Colonic mucosa (tissue), 4 donors: Measurements from ENCODE around the gene PIGN. TPM values are rescaled to one million over a fixed set of nuclear protein-coding genes. Genes with fewer than 3 reads are reported as not detected.

Experiments
- DNase-seq: peaks from one replicate; pipeline ENCODE4 v3.0.0-alpha.2; 2020
- H3K27ac ChIP-seq: fragments of 200-600 bp; one replicate; pipeline ENCODE4 v1.8.0; 2021
- H3K27me3 ChIP-seq: fragments of 200-600 bp; one replicate; pipeline ENCODE4 v1.8.0; 2021
- H3K36me3 ChIP-seq: fragments of 200-600 bp; one replicate; pipeline ENCODE4 v1.8.0; 2021
- H3K4me1 ChIP-seq: fragments of 200-600 bp; one replicate; pipeline ENCODE4 v1.8.0; 2021; ENCODE audit warnings: mild to moderate bottlenecking
- H3K4me3 ChIP-seq: fragments of 200-600 bp; one replicate; pipeline ENCODE4 v1.8.0; 2021
- H3K9ac ChIP-seq, 2 donors: one replicate each; pipeline ENCODE4 v1.7.0; 2013; ENCODE audit warnings: control low read depth in 2 of 2, low read depth in 2 of 2, low read length in 2 of 2
- H3K9me3 ChIP-seq: fragments of 200-600 bp; one replicate; pipeline ENCODE4 v1.8.0; 2021
- intact Hi-C: fragments of 100-400 bp; cut with DNase I; formaldehyde crosslinking; loops from one replicate; pipeline ENCODE4 v1.14.1; 2022
- total RNA-seq, 2 donors: library from RNA; stranded (reverse); fragmentation: NEBNext Ultra II Directional in 1 of 2; extraction: Animal tissue kit (Norgen Biotek cat#: 25700) in 1 of 2; gene quantifications; one replicate each; pipeline ENCODE4 v1.2.1, GENCODE V29; 2021
- TF ChIP-seq, protein P1 (sequence below): fragments of 200-600 bp; IDR thresholded peaks from one replicate; pipeline ENCODE4 v1.8.0; 2022; ENCODE audit warnings: antibody characterized with exemption, mild to moderate bottlenecking
- donor health status: healthy.
- donor health status: DM: no; HTN: no; CAD: no.
- donor health status: DM: no; HTN: no; CAD: no.

PIGN gene
- total RNA-seq, 2 donors from 2014 or later: 30.1 to 37.9 TPM

DNA sequence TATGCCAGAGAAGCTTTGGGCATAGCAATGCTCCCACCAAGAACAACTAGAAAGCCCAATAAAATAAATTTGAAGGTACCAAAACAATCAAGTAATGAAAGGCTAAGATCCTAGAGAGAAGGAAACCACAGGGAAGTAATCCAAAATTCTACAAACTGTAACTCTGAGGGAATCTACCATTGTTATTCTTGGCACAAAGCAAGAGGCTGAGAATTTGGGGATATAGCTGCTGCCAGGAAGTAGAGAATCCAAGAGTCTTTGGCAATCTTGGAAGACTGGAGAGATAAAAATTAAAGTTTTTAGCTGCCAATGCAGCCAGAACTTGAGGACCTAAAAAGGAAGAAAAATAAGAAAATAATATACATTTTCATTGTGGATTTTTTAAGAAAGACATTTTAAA lies 68.5 kb downstream of the PIGN start:
- Histone ChIP-seq H3K9ac (no peak overlapping the region), H3K9me3 (no peaks in the 10 kb centered on the region), H3K36me3 (no peaks in the 10 kb centered on the region), H3K27ac (no peak overlapping the region), H3K4me1 (no peaks in the 10 kb centered on the region), H3K27me3 (no peaks in the 10 kb centered on the region), H3K4me3 (no peak overlapping the region)
- intact Hi-C loops: no loop called here
- TF ChIP-seq, protein P1, sequence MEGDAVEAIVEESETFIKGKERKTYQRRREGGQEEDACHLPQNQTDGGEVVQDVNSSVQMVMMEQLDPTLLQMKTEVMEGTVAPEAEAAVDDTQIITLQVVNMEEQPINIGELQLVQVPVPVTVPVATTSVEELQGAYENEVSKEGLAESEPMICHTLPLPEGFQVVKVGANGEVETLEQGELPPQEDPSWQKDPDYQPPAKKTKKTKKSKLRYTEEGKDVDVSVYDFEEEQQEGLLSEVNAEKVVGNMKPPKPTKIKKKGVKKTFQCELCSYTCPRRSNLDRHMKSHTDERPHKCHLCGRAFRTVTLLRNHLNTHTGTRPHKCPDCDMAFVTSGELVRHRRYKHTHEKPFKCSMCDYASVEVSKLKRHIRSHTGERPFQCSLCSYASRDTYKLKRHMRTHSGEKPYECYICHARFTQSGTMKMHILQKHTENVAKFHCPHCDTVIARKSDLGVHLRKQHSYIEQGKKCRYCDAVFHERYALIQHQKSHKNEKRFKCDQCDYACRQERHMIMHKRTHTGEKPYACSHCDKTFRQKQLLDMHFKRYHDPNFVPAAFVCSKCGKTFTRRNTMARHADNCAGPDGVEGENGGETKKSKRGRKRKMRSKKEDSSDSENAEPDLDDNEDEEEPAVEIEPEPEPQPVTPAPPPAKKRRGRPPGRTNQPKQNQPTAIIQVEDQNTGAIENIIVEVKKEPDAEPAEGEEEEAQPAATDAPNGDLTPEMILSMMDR: no peak
- no peak for DNase-seq

DNA sequence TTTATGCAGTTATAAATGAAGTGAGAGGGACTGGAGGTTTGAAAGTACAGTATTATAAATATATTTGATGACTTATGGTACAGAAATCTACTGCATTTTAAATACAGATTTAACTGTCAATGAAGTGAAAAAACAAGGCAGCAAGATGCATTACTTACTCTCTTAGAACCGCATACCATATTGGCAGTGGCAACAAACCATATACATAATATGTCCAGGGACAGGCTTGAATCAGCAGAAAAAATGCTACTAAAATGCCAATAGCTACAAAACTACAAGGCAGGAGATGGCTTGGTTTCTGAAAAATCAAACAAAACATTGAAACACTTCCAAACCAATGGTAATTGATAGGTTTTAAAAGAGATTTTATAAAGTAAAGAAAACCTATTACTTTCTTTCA lies 77.2 kb downstream of the PIGN start:
- no peak overlapping the region for H3K4me3 ChIP-seq
- H3K4me1 ChIP-seq: no peaks in the 10 kb centered on the region
- TF ChIP-seq, protein P1: no peak
- H3K27ac ChIP-seq: no peak overlapping the region
- H3K36me3 ChIP-seq: no peaks in the 10 kb centered on the region
- H3K9me3 ChIP-seq: no peaks in the 10 kb centered on the region
- H3K9ac ChIP-seq: no peak overlapping the region
- no peaks in the 10 kb centered on the region for H3K27me3 ChIP-seq
- DNase-seq: no peak
- intact Hi-C loops: no loop called here

DNA sequence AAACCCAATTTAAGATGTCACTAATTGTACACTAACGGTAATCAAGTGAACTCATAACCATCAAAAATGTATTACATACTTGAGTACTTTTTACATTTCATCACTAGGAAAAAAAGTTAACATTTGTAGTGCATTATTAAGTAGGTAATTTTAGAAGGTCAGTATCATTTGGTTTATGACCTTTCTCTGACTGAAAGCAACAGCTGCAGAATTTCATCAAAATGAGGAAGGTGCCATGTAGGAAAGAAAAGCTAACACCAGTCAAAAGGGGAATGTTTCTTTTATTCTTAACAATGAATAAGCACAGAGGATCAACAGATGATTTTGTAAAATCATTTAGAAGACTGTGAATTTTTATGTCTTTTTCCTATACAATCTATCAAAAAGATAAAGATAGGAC lies 79.0 kb downstream of the PIGN start:
- H3K4me3 ChIP-seq: no peak overlapping the region
- no peak for DNase-seq
- no peaks in the 10 kb centered on the region for H3K9me3 ChIP-seq
- H3K27ac ChIP-seq: no peak overlapping the region
- intact Hi-C loops: no loop called here
- H3K9ac ChIP-seq: no peak overlapping the region
- TF ChIP-seq, protein P1: no peak
- H3K4me1 ChIP-seq: no peaks in the 10 kb centered on the region
- H3K27me3 ChIP-seq: no peaks in the 10 kb centered on the region
- H3K36me3 ChIP-seq: no peaks in the 10 kb centered on the region

DNA sequence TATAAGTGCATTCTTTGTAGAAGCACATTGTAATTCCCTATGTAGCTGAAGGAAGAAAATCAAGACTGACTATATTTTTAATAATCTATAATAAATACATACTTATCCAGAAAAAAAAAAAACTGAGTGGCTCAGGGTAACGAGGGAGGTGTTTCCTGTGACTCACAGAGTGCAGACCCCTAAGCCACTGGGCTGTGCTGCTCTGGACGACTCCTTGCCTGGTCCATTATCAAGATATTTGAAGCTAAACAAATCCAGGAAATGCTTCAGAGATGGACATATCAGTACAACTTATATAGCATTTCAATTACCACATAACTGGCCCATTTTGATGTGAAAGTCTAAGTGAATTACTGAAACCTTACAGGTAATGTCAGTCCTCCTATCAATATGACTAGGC lies 80.6 kb downstream of the PIGN start:
- DNase-seq: no peak
- Histone ChIP-seq H3K9ac (no peak overlapping the region), H3K27ac (no peak overlapping the region), H3K4me3 (no peak overlapping the region), H3K9me3 (no peaks in the 10 kb centered on the region), H3K27me3 (no peaks in the 10 kb centered on the region), H3K4me1 (no peaks in the 10 kb centered on the region), H3K36me3 (no peaks in the 10 kb centered on the region)
- TF ChIP-seq, protein P1: no peak
- intact Hi-C loops: no loop called here

DNA sequence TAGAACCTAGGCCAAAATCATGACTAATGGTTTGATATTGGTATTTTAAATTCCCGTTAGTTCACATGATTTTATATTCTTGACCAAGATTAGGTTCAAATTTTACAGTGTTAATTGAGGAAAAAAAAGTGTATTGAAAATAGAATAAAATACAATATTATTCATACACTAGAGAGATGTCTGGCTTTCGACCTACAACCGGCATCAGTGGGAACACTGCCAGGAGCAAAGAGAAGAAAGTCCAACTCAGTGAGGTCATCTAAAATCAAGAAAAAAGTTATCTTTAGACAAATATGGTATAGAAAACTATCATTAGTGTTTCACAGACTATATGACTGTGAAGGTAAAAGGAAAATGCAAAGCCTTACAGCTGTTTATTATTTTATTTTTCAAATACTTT lies 81.5 kb downstream of the PIGN start:
- Histone ChIP-seq H3K4me3 (no peak overlapping the region), H3K4me1 (no peaks in the 10 kb centered on the region), H3K27me3 (no peaks in the 10 kb centered on the region), H3K9me3 (no peaks in the 10 kb centered on the region), H3K27ac (no peak overlapping the region), H3K36me3 (no peaks in the 10 kb centered on the region), H3K9ac (no peak overlapping the region)
- intact Hi-C loops: no loop called here
- no peak for DNase-seq
- TF ChIP-seq, protein P1: no peak

DNA sequence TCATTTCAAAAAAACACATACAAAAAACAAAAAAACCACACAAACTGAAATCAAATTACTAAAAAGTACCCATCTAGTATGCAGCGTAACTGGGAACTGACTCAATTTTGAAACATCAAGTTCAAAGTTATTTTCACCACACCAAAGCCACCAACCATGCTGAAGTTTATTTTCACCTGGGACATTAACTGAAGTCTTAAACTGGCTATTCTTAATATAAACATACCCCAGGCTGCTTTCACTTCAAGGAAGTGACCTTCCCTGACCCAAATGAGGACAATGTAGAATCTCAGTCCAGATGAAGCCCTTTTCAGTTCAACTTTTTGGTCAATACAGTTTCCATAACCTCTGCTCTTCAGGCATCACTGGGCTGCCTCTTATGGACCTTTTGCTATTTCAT lies 84.6 kb downstream of the PIGN start:
- Histone ChIP-seq H3K36me3 (no peaks in the 10 kb centered on the region), H3K9me3 (no peaks in the 10 kb centered on the region), H3K27ac (no peak overlapping the region), H3K4me3 (no peak overlapping the region), H3K4me1 (no peaks in the 10 kb centered on the region), H3K27me3 (no peaks in the 10 kb centered on the region), H3K9ac (no peak overlapping the region)
- intact Hi-C loops: no loop called here
- TF ChIP-seq, protein P1: no peak
- DNase-seq: no peak
